Ishikawa (cell line): ENCODE results near the gene ZBTB8OS.

Experiments used
- CEBPB ChIP-seq: IDR thresholded peaks from 2 replicates; pipeline ENCODE4 v1.6.1; 2012
- CREB1 ChIP-seq: IDR thresholded peaks from 2 replicates; pipeline ENCODE4 v1.6.1; 2012; ENCODE audit warnings: low read depth
- EGR1 ChIP-seq: IDR thresholded peaks from 2 replicates; pipeline ENCODE4 v1.6.1; 2012
- EP300 ChIP-seq: IDR thresholded peaks from 2 replicates; pipeline ENCODE4 v1.6.1; 2012; ENCODE audit warnings: borderline replicate concordance
- FOXM1 ChIP-seq: IDR thresholded peaks from 2 replicates; pipeline ENCODE4 v1.6.1; 2012; ENCODE audit warnings: low read depth, borderline replicate concordance
- TAF1 ChIP-seq: IDR thresholded peaks from 2 replicates; pipeline ENCODE4 v1.6.1; 2012; ENCODE audit warnings: low read depth, mild to moderate bottlenecking
- TCF12 ChIP-seq: IDR thresholded peaks from 2 replicates; pipeline ENCODE4 v1.6.1; 2012; ENCODE audit warnings: low read depth
- TEAD4 ChIP-seq: IDR thresholded peaks from 2 replicates; pipeline ENCODE4 v1.6.1; 2012
- YY1 ChIP-seq: IDR thresholded peaks from 2 replicates; pipeline ENCODE4 v1.6.1; 2012; ENCODE audit warnings: low read depth
- TF ChIP-seq, protein P1 (sequence below): IDR thresholded peaks from 2 replicates; pipeline ENCODE4 v1.6.1; 2012
- TF ChIP-seq, protein P2 (sequence below): IDR thresholded peaks from 2 replicates; pipeline ENCODE4 v1.6.1; 2012; ENCODE audit warnings: low read depth, mild to moderate bottlenecking
- TF ChIP-seq, protein P3 (sequence below): IDR thresholded peaks from 2 replicates; pipeline ENCODE4 v1.6.1; 2012

DNA sequence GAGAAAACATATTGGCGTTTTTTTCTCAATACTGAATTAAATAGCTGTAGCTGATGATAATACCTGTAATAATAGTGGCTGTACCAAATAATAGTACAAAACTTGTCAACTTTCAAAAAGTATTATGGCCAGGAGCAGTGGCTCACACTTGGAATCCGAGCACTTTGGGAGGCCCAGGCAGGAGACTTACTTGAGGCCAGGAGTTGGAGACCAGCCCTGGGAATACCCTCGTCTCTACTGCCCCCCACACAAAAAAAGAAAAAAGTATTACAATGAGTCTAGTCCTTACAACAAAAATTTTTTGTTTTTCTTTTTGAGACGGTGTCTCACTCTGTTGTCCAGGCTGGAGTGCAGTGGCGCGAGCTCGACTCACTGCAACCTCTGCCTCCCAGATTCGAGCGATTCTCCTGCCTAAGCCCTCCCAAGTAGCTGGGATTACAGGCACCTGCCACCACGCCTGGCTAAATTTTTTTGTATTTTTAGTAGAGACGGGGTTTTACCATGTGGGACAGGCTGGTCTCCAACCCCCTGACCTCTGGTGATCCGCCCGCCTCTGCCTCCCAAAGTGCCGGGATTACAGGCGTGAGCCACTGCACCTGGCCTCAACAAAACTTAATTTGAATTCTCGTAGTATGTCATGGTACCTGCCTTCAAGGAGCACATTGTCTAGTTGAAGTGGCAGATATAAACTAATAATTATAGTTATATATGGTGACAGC, 2.1 kb upstream of the ZBTB8OS start:
- TF ChIP-seq EGR1, result no peak
- TF ChIP-seq YY1, result no peak
- TF ChIP-seq CREB1, result no peak
- no peak for TF ChIP-seq TAF1
- TF ChIP-seq CEBPB, result no peak
- no peak for TF ChIP-seq TCF12
- TF ChIP-seq, protein P1, sequence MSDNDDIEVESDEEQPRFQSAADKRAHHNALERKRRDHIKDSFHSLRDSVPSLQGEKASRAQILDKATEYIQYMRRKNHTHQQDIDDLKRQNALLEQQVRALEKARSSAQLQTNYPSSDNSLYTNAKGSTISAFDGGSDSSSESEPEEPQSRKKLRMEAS, result no peak
- TF ChIP-seq EP300, result no peak
- TF ChIP-seq, protein P2, sequence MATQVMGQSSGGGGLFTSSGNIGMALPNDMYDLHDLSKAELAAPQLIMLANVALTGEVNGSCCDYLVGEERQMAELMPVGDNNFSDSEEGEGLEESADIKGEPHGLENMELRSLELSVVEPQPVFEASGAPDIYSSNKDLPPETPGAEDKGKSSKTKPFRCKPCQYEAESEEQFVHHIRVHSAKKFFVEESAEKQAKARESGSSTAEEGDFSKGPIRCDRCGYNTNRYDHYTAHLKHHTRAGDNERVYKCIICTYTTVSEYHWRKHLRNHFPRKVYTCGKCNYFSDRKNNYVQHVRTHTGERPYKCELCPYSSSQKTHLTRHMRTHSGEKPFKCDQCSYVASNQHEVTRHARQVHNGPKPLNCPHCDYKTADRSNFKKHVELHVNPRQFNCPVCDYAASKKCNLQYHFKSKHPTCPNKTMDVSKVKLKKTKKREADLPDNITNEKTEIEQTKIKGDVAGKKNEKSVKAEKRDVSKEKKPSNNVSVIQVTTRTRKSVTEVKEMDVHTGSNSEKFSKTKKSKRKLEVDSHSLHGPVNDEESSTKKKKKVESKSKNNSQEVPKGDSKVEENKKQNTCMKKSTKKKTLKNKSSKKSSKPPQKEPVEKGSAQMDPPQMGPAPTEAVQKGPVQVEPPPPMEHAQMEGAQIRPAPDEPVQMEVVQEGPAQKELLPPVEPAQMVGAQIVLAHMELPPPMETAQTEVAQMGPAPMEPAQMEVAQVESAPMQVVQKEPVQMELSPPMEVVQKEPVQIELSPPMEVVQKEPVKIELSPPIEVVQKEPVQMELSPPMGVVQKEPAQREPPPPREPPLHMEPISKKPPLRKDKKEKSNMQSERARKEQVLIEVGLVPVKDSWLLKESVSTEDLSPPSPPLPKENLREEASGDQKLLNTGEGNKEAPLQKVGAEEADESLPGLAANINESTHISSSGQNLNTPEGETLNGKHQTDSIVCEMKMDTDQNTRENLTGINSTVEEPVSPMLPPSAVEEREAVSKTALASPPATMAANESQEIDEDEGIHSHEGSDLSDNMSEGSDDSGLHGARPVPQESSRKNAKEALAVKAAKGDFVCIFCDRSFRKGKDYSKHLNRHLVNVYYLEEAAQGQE, result no peak
- TF ChIP-seq TEAD4, result no peak
- TF ChIP-seq, protein P3, sequence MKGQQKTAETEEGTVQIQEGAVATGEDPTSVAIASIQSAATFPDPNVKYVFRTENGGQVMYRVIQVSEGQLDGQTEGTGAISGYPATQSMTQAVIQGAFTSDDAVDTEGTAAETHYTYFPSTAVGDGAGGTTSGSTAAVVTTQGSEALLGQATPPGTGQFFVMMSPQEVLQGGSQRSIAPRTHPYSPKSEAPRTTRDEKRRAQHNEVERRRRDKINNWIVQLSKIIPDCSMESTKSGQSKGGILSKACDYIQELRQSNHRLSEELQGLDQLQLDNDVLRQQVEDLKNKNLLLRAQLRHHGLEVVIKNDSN, result no peak
- no peak for TF ChIP-seq FOXM1
